GM13977 (cell line): ENCODE results near the gene WNK2.

Source experiments
- DNase-seq: peaks from one replicate; pipeline ENCODE4 v3.0.0; 2012; ENCODE audit warnings: low spot score
- in situ Hi-C: fragments of 300-500 bp; cut with MboI; formaldehyde crosslinking; loops from one replicate; pipeline ENCODE4 v1.12.0; 2022; ENCODE audit warnings: low sequenced_read_pairs, low pct_unique_long_range_greater_than_20kb, mixed read lengths, inconsistent platforms; ENCODE audit not compliant: unreplicated experiment
- TF ChIP-seq, protein P1 (sequence below): IDR thresholded peaks from 2 replicates; pipeline ENCODE4 v1.5.1; 2012; ENCODE audit warnings: mild to moderate bottlenecking, control low read depth; ENCODE audit not compliant: insufficient read depth; ENCODE audit errors: extremely low read depth, missing control alignments

Gene WNK2

DNA sequence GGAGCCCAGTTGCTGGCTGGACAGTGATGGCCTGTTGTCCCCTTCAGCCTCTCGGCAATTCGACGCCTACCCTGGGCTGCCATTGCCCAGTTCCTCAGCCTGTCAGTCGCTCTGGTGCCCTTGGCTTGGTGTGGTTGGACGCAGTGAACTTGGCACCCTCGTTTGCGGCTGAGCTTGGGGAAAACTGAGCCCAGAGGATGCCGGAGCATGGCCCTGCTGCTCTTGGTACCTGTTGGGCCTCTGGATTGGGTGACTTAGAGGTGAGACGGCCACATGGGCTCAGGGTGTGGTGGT lies 16.5 kb downstream of the WNK2 start:
- DNase-seq = no peak
- in situ Hi-C loops = no loop called here
- TF ChIP-seq, protein P1, sequence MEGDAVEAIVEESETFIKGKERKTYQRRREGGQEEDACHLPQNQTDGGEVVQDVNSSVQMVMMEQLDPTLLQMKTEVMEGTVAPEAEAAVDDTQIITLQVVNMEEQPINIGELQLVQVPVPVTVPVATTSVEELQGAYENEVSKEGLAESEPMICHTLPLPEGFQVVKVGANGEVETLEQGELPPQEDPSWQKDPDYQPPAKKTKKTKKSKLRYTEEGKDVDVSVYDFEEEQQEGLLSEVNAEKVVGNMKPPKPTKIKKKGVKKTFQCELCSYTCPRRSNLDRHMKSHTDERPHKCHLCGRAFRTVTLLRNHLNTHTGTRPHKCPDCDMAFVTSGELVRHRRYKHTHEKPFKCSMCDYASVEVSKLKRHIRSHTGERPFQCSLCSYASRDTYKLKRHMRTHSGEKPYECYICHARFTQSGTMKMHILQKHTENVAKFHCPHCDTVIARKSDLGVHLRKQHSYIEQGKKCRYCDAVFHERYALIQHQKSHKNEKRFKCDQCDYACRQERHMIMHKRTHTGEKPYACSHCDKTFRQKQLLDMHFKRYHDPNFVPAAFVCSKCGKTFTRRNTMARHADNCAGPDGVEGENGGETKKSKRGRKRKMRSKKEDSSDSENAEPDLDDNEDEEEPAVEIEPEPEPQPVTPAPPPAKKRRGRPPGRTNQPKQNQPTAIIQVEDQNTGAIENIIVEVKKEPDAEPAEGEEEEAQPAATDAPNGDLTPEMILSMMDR = no peak

DNA sequence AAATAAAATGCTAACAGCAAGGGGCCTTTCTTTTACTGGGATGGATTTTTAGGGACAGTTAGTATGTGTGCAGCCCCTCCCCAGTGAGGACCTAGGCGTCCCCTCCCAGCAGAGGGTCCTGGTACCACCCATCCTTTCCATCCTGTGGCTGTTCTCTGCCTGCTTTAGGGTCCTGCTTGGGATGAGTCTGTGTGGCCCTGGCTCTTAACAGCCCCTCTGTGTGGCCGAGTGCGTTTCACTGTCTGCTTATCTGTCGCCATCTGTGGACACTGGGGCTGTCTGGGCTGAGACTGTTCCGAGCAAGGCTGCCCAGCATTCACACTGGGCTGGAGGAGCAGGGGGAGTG lies 17.0 kb downstream of the WNK2 start:
- no peak for DNase-seq
- in situ Hi-C loops = no loop called here
- TF ChIP-seq, protein P1 = no peak

DNA sequence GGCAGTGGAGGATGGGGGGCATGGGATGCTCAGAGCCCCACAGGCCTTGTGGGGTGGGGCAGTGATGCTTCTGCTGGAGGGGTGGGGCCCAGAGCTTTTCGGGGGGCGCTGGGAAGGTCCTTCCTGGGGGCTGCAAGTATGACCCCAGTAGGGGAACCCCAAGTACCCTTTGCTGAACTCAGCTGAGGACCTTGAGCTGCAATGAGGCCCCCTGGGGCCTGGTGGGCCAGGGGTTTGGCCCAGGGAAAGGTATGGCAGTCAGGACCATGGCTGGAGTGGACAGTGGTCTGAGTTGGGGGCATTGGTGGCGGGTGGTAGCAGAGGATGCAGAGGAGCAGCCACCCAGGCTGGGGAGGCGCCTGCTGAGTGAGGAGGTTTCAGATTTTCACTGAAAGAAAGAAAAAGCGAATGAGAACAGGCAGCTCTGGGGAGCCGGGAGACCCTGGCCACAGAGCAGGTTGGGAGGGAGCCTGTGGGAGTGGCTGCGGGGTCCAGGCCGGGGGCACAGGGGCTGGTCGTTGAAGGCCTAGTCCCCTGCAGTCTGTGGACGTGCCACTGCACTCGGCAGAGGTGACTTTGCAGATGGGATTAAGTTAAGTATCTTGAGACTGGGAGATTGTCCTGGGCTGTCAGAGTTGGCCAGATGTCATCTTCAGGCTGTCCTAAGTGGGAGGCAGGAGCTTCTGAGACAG lies 19.2 kb downstream of the WNK2 start:
- TF ChIP-seq, protein P1 = no peak
- no peak for DNase-seq
- in situ Hi-C loops = no loop called here

DNA sequence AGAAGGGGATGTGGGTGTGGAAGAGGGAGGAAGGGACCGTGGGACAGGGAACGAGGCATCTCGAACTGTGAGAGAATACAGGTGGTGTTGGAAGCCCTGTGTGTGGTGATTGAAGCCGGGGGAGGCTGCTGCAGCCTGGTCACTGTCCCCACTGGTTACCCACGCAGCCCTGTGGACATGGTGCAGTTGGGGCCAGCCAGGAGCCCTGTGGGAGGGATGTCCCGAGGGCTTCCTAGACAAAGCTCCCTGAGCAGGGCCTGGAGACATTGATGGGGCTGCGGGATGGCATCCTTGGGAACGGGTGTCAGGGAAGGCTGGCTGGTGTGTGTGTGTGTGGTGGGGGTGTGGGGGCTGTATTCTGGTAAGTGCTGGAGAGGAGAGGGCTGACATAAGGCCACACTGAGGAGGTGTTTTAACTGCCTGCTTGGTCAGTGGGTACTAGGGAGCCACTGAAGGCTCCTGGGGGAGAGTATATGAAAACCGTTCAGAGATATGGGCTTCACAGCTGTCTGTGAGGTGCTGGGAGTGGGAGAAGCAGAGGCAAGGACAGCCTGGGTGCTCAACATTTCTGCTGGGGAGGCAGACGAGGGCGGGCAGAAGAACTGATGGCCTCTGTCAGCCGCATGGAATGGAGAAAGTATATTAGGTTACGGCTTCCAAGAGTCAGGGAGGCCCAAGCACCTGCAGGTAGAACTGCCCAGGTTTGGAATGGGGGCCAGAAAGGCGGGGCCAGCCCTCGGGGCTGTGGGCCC lies 20.0 kb downstream of the WNK2 start:
- in situ Hi-C loops = no loop called here
- TF ChIP-seq, protein P1 = no peak
- DNase-seq = no peak

DNA sequence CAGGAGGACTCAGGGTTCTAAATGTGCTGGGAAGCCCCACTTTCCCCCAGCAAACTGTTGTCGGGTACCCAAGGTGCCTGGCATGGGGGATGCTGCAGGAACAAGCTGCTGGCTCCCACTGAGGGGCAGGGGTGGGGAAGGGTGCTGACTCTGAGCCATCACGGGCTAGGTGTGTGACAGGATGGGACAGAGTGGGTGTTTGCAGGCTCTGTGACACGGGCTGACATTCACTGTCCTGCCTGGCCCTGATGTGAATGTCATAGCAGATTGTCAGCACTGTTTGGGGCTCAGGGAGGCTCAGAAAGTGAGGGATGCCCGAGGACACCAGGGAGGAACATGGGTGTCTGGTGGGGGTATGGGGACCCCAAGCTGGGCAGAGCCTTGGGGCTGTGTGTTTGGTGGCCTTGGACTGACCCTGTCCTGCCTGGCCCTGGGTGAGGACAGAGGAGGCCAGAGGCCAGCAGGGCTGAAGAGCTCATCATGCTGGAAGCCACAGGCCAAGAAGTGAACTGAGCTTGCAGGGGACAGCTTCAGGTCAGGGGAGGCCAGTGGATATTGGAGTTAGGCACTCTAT lies 20.6 kb downstream of the WNK2 start:
- in situ Hi-C loops = no loop called here

DNA sequence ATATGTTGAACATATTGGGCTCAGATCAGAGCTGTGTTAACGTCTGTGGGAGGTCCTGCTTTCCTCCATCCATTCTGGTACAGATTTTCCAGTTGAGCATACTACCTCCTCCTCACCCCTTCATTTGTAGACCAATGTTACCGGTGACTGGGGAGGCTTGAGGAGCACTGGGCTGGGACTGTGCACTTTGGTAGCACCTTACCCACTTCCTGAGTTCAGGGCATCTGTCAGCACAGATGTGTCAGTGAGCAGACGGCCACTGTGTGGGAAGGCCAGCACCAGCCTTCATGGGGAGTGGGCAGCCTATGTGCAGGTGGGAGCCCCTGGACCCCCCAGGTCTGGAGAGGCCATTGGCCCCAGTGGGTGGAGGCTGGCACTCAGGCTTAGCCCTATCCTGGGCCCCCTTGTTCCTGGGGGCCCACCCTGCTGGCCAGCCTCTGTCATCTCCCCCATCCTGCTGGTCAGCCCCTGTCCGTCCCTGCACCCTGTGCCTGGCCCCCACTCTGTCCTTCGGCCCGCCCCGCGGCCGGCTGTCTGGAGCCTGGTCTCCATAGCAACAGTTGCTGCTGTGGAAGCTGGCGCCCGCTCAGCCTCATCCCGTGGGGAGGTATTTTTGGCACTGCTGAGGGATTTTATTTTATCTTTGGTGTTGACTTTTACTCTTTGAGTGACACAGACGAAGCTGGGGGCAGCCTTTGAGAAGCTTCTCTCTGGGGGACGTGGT lies 21.3 kb downstream of the WNK2 start:
- TF ChIP-seq, protein P1 = no peak
- DNase-seq = no peak
- in situ Hi-C loops = no loop called here

More for the DNA sequence above, 20.6 kb downstream of the WNK2 start:
- DNase-seq = no peak
- TF ChIP-seq, protein P1 = no peak
